ENCODE measurements around the gene TMEM191C. TPM values are rescaled to one million over a fixed set of nuclear protein-coding genes. Genes with fewer than 3 reads are reported as not detected.

Gene TMEM191C
- total RNA-seq, result 1.2 TPM in 1 of 2 replicates, not detected in the other

GRCh38 chr22:21467337-21468193, at the start of gene TMEM191C:
Gene TMEM191C (plus strand): TSS chr22:21467387. CDS start chr22:21467460, 73 bp downstream.

Other genes starting within 250 kb of the TMEM191C start
- gene RIMBP3B, start 83.6 kb upstream of the TMEM191C start, total RNA-seq, result not detected in 2 replicates
- gene HIC2, start 50.0 kb upstream of the TMEM191C start, total RNA-seq, result 2.6 and 3.6 TPM in 2 replicates
- under 0.01 and 0.21 TPM in 2 replicates for gene RIMBP3C, start 84.1 kb downstream of the TMEM191C start, total RNA-seq
- gene UBE2L3, start 100.3 kb downstream of the TMEM191C start, total RNA-seq, result 24.9 and 26.3 TPM in 2 replicates
- gene YDJC, start 162.6 kb downstream of the TMEM191C start, total RNA-seq, result 56.3 and 57.6 TPM in 2 replicates
- 0.24 TPM in 1 of 2 replicates, not detected in the other for gene CCDC116, start 165.4 kb downstream of the TMEM191C start, total RNA-seq
- gene SDF2L1, start 174.9 kb downstream of the TMEM191C start, total RNA-seq, result 27.7 and 52.1 TPM in 2 replicates
- 14.5 and 14.7 TPM in 2 replicates for gene PPIL2, start 198.6 kb downstream of the TMEM191C start, total RNA-seq